ENCODE results near the gene OBSL1. TPM values are rescaled to one million over a fixed set of nuclear protein-coding genes. Genes with fewer than 3 reads are reported as not detected.

OBSL1 gene
- total and polyA plus RNA-seq, 4 donors, result 14.2 to 35.3 (median 27.3) TPM

- 88% methylated on average over 9 of the region's 9 CpGs for WGBS
- H3K9me3 ChIP-seq (ENCODE audit: control insufficient read depth in 4 of 4, low read length in 3 of 4), result no peaks in the 10 kb centered on the region
- H3K4me1 ChIP-seq (ENCODE audit: control insufficient read depth in 4 of 4, insufficient read depth in 4 of 4, low read length in 3 of 4), result peaks cover 0 to 9% (median 6%) of the 10 kb centered on the region in 4 donors
- DNase-seq (ENCODE audit: low spot score), result no peak
- H3K36me3 ChIP-seq (ENCODE audit: control insufficient read depth in 4 of 4, insufficient read depth in 3 of 4, low read depth in 1 of 4, low read length in 3 of 4), result peaks cover 14 to 34% (median 15%) of the 10 kb centered on the region in 4 donors
- no peak overlapping the region for H3K9ac ChIP-seq (ENCODE audit: low read depth in 1 of 2, low read length in 2 of 2)
- no peak overlapping the region for H3K27ac ChIP-seq (ENCODE audit: low read depth in 1 of 2, low read length in 2 of 2)
- no peaks in the 10 kb centered on the region for H3K27me3 ChIP-seq (ENCODE audit: control insufficient read depth in 4 of 4, insufficient read depth in 4 of 4, low read length in 3 of 4)
- TF ChIP-seq RAD21 (IDR thresholded peaks at IDR 0.05) (no peak), REST (IDR thresholded peaks at IDR 0.05) (no peak), ATF3 (IDR thresholded peaks at IDR 0.05) (no peak), HNF4A (conservative IDR thresholded peaks at IDR 0.05) (no peak), NR2F2 (IDR thresholded peaks at IDR 0.05) (no peak), HNF4G (IDR thresholded peaks at IDR 0.05) (no peak), GABPA (IDR thresholded peaks at IDR 0.05 in 1 of 2, conservative IDR thresholded peaks at IDR 0.05 in 1 of 2) (no peak), YY1 (IDR thresholded peaks at IDR 0.05) (no peak), RXRA (IDR thresholded peaks at IDR 0.05) (no peak), ZBTB33 (IDR thresholded peaks at IDR 0.05) (no peak), CTCF (IDR thresholded peaks at IDR 0.05; ENCODE audit: low read depth, low read length, missing input control) (no peak), MAX (IDR thresholded peaks at IDR 0.05) (no peak), TAF1 (conservative IDR thresholded peaks at IDR 0.05) (no peak), FOXA1 (IDR thresholded peaks at IDR 0.05) (no peak), SP1 (IDR thresholded peaks at IDR 0.05) (no peak), EGR1 (IDR thresholded peaks at IDR 0.05; ENCODE audit: low read depth in 2 of 2) (no peak), FOXA2 (IDR thresholded peaks at IDR 0.05) (no peak), JUND (IDR thresholded peaks at IDR 0.05) (no peak)
- no peak overlapping the region for H3K4me3 ChIP-seq (ENCODE audit: low read depth in 1 of 3, low read length in 3 of 3)
These were observed 65.8 kb downstream of the OBSL1 start for GRCh38 chr2:219505585-219505984.

Measured in liver (tissue), 9 donors.